Choroid plexus epithelial cell (primary cell): ENCODE measurements around the gene SRRM3.
"Not testable (repeated sequence)": the region's sequence is repeated elsewhere in the genome, so short reads cannot be mapped to it uniquely, and the experiment has no call there.

Experiments used
- DNase-seq: peaks from one replicate; pipeline ENCODE4 v3.0.0-alpha.2; 2010; ENCODE audit warnings: low read depth
- H3K4me3 ChIP-seq: 2 replicates; pipeline ENCODE4 v1.5.1; 2011; ENCODE audit warnings: low read depth, mild to moderate bottlenecking, control low read depth, low read length, moderate library complexity
- CTCF ChIP-seq: conservative IDR thresholded peaks from 2 replicates; pipeline ENCODE4 v1.5.1; 2011; ENCODE audit warnings: low read depth, mild to moderate bottlenecking, control low read depth, inconsistent platforms, low read length, moderate library complexity

The SRRM3 gene

DNA sequence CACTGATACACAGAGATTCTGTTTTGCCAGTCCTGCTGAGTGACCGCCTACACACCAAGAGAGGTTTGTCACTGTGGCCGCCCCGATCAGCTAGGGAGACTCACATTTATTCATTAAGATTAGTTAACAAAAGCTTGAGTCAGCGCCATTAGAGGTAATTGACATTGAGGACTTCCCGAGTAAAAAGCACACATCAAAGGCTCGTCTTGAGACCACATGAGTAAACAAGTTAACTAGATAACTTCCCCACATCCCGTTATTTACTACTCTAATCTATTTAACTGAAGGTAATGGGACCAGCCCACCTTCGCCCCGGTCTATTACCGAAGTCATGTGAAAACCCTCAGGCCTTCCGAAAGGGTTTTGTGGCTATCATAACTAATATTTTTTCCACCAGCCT is 23.0 kb downstream of the SRRM3 start:
- no peak for DNase-seq
- H3K4me3 ChIP-seq, result no peak overlapping the region
- TF ChIP-seq CTCF, result no peak

DNA sequence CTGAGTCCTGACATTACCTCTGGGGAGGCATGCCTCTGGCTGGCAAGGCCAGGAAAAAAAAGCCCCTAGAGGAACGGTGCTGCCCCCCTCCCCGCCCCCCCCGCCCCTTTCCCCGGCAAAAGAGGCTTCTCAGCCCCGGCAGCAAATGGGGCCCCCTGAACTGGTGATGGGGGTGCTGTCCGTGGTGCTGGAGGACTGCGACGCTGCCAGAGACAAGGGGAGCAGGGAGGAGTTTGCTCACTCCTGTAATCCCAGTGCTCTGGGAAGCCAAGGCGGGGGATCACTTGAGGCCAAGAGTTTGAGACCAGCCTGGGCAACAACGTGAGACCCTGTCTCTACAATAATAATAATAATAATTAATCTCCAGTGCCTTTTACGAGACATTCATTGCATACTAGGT is 23.7 kb downstream of the SRRM3 start:
- no peak overlapping the region for H3K4me3 ChIP-seq
- TF ChIP-seq CTCF, result no peak
- DNase-seq, result peak; percentile 41

- no peak for DNase-seq
- no peak for TF ChIP-seq CTCF
- H3K4me3 ChIP-seq, result no peak overlapping the region
These were observed 24.3 kb downstream of the SRRM3 start for GRCh38 chr7:76225951-76226350.

GRCh38 chr7:76226878-76227423 is 25.3 kb downstream of the SRRM3 start:
- DNase-seq, H3K4me3 ChIP-seq: not testable (repeated sequence)

DNA sequence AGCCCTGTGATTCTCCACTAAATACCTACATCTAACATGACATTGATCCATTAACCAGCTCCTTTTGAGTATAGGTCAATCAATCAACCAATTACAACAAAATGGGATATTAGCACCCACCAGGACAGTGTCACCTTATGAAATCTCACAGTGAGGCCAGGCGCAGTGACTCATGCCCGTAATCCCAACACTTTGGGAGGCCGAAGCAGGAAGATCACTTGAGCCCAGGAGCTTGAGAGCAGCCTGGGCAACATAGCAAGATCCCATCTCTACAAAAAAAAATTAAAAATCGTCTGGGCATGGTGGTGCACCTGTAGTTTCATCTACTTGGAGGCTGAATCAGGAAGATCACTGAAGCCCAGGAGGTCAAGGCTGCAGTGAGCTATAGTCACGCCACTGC is 28.5 kb downstream of the SRRM3 start:
- no peak for DNase-seq
- no peak for TF ChIP-seq CTCF
- H3K4me3 ChIP-seq, result no peak overlapping the region

DNA sequence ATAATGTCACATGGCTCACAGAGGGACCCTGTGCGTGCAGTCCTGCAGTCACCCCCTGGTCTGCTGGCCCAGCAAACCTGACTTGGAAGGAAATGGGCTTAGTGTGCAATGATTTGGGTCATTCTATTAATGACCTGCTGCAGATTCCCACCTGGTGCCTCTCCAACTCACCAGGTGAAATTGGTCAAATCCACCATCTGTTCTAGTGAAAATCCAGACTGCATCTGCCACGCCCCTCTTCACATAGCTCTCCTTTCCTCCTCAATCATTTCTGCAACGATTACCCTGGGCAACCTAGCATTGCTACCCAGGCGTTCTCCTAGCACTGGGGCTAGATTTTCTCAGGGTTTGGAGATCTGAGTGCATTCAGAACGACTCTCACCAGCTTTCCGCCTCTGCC is 29.4 kb downstream of the SRRM3 start:
- no peak overlapping the region for H3K4me3 ChIP-seq
- TF ChIP-seq CTCF, result no peak
- no peak for DNase-seq

- H3K4me3 ChIP-seq, result no peak overlapping the region
- TF ChIP-seq CTCF, result no peak
- no peak for DNase-seq
These were observed 29.9 kb downstream of the SRRM3 start for GRCh38 chr7:76231583-76231982.

DNA sequence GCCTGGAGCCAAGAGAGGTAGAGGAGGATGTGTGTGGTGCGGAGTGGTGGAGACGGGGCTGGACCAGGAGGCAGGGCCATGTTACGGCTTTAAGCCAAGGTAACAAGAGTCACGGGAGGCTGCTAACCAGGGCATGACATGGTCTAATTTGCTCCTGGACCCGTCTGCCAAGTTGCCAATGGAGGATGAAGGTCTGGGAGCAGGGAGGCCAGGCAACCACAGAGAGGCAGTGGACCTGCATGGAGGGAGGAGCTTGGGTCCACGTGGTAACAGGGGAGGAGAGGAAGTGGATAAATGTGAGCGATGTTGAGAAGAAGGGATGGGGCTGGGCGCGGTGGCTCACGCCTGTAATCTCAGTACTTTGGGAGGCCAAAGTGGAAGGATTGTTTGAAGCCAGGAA is 31.0 kb downstream of the SRRM3 start:
- no peak overlapping the region for H3K4me3 ChIP-seq
- no peak for DNase-seq
- TF ChIP-seq CTCF, result no peak
